HG02759 (cell line): ENCODE results near the gene CARD14.
"Not testable (repeated sequence)": the region's sequence is repeated elsewhere in the genome, so short reads cannot be mapped to it uniquely, and the experiment has no call there.

Experiments used
- ATAC-seq: cut with Tn5 transposase; IDR thresholded peaks from one replicate; pipeline ENCODE4 v1.9.1; 2021; ENCODE audit warnings: mild to moderate bottlenecking, moderate library complexity; ENCODE audit not compliant: unreplicated experiment

Gene CARD14

DNA sequence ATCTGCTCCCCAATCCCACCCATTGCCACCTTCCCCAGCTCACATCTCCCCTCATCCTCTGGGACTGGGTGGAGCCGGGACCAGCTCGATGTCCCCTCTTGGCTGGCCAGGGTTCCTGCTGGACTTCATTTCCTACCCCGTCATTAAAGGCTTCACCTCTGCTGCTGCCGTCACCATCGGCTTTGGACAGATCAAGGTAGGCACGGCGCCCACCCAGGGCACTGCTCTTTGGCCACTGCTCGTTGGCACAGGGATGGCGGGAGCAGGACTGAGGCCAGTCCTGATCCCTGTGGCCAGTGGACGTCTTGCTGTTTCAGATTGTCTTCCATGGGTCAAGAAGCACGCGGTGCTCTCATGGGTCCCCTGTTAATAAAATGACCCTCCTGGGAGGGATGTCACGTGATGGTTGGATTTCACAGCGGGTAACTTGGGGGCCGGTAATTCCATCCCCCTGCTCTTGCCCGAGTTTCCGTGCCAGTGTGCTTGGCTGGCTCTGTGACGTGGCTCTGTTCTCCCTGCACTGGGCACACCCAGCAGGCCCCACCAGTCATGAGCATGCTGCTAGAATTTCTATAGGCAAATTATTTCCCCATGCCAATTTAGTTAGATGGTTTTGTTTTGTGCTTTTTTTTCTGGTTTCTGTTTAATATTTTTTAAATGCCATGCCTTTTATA is 53.4 kb downstream of the CARD14 start:
- no peak for ATAC-seq

DNA sequence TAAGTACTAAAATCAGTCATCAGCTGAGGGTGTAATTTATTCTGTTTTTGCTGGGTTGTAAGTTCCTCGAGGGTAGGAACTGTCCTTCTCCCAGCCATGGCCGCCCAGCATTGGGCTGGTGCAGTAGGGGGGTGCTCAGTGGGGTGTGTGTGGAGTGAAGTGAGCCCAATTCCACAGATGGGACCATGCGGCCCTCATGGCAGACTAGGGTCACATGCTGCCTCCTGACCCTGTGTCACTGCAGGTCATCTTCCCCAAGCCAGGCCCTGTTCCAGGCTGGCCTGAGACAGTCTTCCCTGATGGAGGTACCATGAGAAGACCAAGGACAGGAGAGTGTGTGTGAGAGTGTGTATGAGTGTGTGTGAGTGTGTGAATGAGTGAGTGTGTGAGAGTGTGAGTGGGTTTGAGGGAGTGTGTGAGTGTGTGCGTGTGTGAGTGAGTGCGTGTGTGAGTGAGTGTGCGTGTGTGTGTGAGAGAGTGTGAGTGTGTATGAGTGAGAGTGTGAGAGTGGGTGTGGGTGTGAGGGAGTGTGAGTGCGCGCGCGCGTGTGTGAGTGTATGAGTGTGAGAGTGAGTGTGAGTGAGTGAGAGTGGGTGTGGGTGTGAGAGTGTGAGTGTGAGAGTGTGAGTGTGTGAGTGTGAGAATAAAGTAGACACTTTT is 54.1 kb downstream of the CARD14 start:
- no peak for ATAC-seq

DNA sequence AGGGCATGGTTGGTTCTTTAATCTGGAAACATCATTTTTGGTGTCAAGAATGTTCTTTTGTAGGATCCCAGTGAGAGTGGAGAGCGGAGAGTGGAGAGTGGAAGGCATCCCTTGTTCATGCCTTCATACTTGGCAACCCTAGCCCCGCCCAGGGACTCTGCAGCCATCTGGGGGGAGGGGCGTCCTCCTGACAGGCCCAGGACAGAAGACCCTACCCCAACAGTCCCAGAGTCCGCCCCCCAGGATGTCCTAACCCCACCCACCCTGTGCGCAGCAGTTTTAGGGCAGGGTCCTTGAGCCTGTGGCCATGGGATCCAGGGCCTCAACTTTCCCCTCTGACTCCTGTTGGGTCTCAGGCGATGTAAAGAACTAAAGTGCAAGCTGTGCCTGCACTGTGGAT is 54.9 kb downstream of the CARD14 start:
- ATAC-seq = no peak

- ATAC-seq = no peak
Observed at GRCh38 chr17:80225230-80225629, 55.4 kb downstream of the CARD14 start.

GRCh38 chr17:80227156-80227555 is 57.3 kb downstream of the CARD14 start:
- ATAC-seq = no peak

DNA sequence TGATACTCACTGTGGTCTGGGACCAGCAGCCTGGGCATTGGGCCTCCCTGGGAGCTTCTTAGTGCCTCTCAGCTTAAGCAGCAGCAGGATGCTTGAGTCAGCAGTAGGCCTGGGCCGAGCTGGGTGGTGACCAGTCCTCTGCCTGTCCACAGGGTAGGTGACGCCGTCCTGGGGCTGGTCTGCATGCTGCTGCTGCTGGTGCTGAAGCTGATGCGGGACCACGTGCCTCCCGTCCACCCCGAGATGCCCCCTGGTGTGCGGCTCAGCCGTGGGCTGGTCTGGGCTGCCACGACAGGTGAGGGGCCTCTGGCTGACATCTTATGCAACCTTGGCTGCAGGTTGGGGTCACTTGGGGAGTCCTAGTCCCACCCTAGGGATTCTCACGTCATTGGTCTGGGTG is 57.8 kb downstream of the CARD14 start:
- ATAC-seq = no peak

- no peak for ATAC-seq
Observed at GRCh38 chr17:80228477-80228876, 58.6 kb downstream of the CARD14 start.

- ATAC-seq = no peak
Observed at GRCh38 chr17:80229011-80229410, 59.2 kb downstream of the CARD14 start.

DNA sequence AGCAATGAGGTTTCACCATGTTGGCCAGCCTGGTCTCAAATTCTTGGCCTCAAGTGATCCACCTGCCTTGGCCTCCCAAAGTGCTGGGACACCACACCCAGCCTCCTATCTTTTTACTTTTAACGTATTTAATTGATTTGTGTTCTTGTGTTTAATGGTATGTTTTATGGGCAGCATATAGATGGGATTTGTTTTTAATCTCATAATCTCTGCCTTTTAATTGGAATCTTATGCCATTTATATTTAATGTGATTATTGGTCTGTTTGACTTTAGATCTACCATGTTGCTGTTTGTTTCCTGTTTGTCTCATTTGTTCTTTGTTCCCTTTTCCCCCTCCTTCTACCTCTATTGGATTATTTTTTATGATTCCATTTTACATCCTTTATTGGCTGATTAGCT is 62.6 kb downstream of the CARD14 start:
- no peak for ATAC-seq

- ATAC-seq = no peak
Observed at GRCh38 chr17:80233202-80233601, 63.4 kb downstream of the CARD14 start.

GRCh38 chr17:80236911-80237310 is 67.1 kb downstream of the CARD14 start:
- no peak for ATAC-seq

- no peak for ATAC-seq
Observed at GRCh38 chr17:80237386-80237785, 67.6 kb downstream of the CARD14 start.

GRCh38 chr17:80242505-80242904 is 72.7 kb downstream of the CARD14 start:
- no peak for ATAC-seq

GRCh38 chr17:80243526-80244433 is 74.0 kb downstream of the CARD14 start:
- no peak for ATAC-seq

- not testable (repeated sequence) for ATAC-seq
Observed at GRCh38 chr17:80244448-80244847, 74.6 kb downstream of the CARD14 start.

DNA sequence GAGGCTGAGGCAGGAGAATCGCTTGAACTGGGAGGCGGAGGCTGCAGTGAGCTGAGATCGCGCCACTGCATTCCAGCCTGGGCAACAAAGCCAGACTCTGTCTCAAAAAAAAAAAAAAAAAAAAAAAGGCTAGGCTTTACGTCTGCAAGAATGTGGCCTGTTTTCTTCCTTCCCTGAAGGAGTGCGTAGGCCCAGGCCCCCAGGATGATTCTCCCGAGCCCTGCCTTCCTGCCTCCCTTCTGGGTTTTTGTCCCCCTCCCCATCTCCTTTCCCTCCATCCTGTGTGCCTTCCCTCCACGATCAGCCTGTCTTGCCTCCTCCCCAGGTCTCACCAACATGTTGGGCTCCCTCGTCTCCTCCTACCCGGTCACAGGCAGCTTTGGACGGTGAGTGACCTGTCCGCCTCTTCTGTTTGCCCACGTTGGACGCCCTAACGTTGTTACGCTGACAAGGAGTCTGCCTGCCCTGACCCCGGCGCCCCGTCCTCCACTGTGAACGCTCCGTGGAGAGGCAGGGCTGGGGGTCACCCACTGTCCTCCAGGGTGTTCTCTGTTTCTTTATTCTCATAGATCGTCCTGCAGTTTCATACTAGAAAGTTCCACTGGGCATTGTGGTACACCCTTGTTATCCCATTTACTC is 75.2 kb downstream of the CARD14 start:
- ATAC-seq = no peak

DNA sequence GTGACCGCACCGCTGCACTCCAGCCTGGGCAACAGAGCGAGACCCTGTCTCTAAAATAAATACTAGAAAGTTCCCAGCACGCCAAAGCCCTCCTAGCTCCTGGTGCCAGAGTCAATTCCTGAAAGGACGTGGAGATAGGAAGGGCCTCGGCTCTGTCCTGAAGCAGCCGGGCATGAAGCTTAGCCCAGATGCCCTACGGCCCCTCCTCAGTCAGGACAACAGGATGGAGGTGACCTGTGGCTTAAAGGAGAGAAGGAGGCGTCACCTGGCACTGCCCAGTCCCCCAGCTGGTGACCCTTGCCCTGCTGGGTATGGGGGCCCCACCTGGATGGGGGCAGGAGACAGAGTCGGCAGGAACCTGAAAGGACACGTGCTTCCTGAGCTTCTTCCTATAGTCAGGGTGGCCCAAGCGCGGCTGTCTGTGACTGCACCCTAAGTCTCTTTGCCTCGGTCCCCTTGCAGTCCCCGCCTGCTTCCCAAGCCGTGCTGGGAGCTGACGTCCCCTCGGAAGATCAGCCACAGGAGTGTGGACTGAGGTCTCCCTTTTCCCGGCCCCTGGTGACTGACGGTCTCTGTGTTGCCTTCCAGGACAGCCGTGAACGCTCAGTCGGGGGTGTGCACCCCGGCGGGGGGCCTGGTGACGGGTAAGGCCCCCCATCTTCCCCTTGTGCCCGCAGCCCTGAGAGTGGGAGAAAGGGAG is 75.9 kb downstream of the CARD14 start:
- no peak for ATAC-seq

GRCh38 chr17:80246266-80246681 is 76.4 kb downstream of the CARD14 start:
- ATAC-seq = no peak

DNA sequence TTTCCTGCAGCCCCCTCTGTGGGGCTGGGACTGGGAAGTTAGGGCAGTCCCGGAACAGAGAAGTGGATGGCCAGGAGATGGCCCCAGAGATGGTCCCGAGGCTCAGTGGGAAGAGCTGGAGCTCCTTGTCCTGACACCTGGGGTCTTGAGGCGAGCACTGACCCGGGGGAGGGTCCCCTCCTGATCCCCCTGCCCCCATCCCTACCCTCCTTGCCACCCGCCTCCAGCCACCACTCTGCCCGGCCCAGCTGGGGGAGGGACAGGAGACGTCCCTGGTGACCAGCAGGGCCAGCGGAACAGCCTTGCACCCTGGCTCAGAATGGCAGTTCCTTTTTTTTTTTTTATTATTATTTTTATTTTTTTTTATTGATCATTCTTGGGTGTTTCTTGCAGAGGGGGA is 76.9 kb downstream of the CARD14 start:
- no peak for ATAC-seq

DNA sequence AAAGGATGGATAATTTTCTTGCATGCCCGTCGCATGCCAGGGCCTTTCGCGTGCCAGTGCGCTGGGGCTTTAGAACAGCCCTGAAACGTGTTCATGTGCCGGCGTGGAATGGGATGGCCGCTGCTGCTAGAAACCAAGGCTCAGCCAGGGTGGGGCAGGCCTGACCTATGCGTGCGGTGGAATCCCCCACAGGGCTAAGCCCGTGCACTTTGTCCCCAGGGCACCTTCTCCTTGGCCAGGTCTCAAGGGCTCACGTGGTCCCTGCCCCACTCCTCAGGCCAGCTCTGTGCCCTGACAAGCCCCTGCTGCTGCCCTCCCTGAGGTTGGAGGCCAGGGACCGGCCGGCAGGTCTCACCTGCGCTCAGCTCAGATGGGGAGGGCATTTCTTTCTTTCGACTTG is 77.7 kb downstream of the CARD14 start:
- ATAC-seq = no peak
